GM12878 (cell line): Measurements from ENCODE around the gene PIP5KL1. TPM values are rescaled to one million over a fixed set of nuclear protein-coding genes. Genes with fewer than 3 reads are reported as not detected.

Source experiments
- CHD1 ChIP-seq: IDR thresholded peaks from 2 replicates; pipeline ENCODE4 v1.6.1; 2012; ENCODE audit warnings: low read depth, low read length, improper control_type of control experiment
- CHD4 ChIP-seq: fragments of 200-600 bp; sonication (generic); IDR thresholded peaks from 2 replicates; pipeline ENCODE4 v1.6.1; 2016; ENCODE audit warnings: mild to moderate bottlenecking
- CREM ChIP-seq: IDR thresholded peaks from 2 replicates; pipeline ENCODE4 v1.6.1; 2014; ENCODE audit warnings: antibody characterized with exemption, low read depth
- IKZF2 ChIP-seq, 2 experiments: fragments of 450-650 bp; IDR thresholded peaks; 2 replicates each; pipeline ENCODE4 v1.6.1; 2017; ENCODE audit warnings: mild to moderate bottlenecking in 2 of 2, moderate library complexity in 2 of 2
- MTA3 ChIP-seq: IDR thresholded peaks from 2 replicates; pipeline ENCODE4 v1.6.1; 2012; ENCODE audit warnings: low read length, inconsistent platforms, borderline replicate concordance
- MYB ChIP-seq: fragments of 150-350 bp; IDR thresholded peaks from 2 replicates; pipeline ENCODE4 v1.6.1; 2014; ENCODE audit warnings: mild to moderate bottlenecking, low read depth, low read length, borderline replicate concordance
- NFIC ChIP-seq: IDR thresholded peaks from 2 replicates; pipeline ENCODE4 v1.6.1; 2012; ENCODE audit warnings: low read depth, mild to moderate bottlenecking, inconsistent platforms, low read length, moderate library complexity
- SMARCA5 ChIP-seq: fragments of 450-650 bp; IDR thresholded peaks from 2 replicates; pipeline ENCODE4 v1.6.1; 2017; ENCODE audit warnings: mild to moderate bottlenecking
- SP1 ChIP-seq: IDR thresholded peaks from one replicate; pipeline ENCODE4 v1.6.1; 2011; ENCODE audit warnings: low read depth, low read length
- TCF12 ChIP-seq: IDR thresholded peaks from 2 replicates; pipeline ENCODE4 v1.6.1; 2011; ENCODE audit warnings: low read depth, mild to moderate bottlenecking, low read length
- polyA plus RNA-seq, 11 experiments: library from polyadenylated mRNA; depleted of rRNA in 4 of 11; unstranded in 6 of 11; stranded (reverse) in 5 of 11; fragments of >200 nt; fragmentation: Nextera tagmentation in 4 of 11; fragmentation: Illumina TruSeq in 1 of 11; extraction: Ambion mirVana in 4 of 11; extraction: Trizol in 1 of 11; gene quantifications; 1 replicate in 1 of 11; 2 replicates in 10 of 11; pipeline versions ENCODE4 v1.2.1 to v1.2.3, GENCODE V29; 2011 to 2016; ENCODE audit warnings: inconsistent platforms in 2 of 11, missing spikeins in 2 of 11, low read depth in 1 of 11
- total RNA-seq, 4 experiments: library from RNA; depleted of rRNA in 3 of 4; stranded (reverse); fragments of >200 nt in 3 of 4; fragmentation: Illumina TruSeq in 1 of 4; extraction: Trizol in 1 of 4; gene quantifications; 2 replicates each; pipeline versions ENCODE4 v1.2.1 to v1.2.3, GENCODE V29; 2013 to 2021
- TF ChIP-seq, protein P1 (sequence below): fragments of 450-650 bp; formaldehyde crosslinking; IDR thresholded peaks from 2 replicates; pipeline ENCODE4 v1.4.0; 2020; ENCODE audit warnings: mild to moderate bottlenecking, moderate library complexity
- TF ChIP-seq, protein P2 (sequence below): IDR thresholded peaks from 2 replicates; pipeline ENCODE4 v1.6.1; 2012; ENCODE audit warnings: low read depth, low read length, improper control_type of control experiment
- TF ChIP-seq, protein P3 (sequence below): fragments of 450-650 bp; IDR thresholded peaks from 2 replicates; pipeline ENCODE4 v1.6.1; 2017; ENCODE audit warnings: mild to moderate bottlenecking, moderate library complexity
- TF ChIP-seq, protein P4 (sequence below): IDR thresholded peaks from 2 replicates; pipeline ENCODE4 v1.6.1; 2012; ENCODE audit warnings: low read length, inconsistent platforms
- TF ChIP-seq, protein P5 (sequence below): fragments of 450-650 bp; conservative IDR thresholded peaks from 2 replicates; pipeline ENCODE4 v1.6.1; 2017; ENCODE audit warnings: mild to moderate bottlenecking, moderate library complexity

Gene PIP5KL1
- total and polyA plus RNA-seq, 10 of the 15 experiments (the other 5 are each of a cell fraction or from before 2014, with no cell fraction given): 0.04 to 0.67 (median 0.43) TPM; not detected in 2

DNA sequence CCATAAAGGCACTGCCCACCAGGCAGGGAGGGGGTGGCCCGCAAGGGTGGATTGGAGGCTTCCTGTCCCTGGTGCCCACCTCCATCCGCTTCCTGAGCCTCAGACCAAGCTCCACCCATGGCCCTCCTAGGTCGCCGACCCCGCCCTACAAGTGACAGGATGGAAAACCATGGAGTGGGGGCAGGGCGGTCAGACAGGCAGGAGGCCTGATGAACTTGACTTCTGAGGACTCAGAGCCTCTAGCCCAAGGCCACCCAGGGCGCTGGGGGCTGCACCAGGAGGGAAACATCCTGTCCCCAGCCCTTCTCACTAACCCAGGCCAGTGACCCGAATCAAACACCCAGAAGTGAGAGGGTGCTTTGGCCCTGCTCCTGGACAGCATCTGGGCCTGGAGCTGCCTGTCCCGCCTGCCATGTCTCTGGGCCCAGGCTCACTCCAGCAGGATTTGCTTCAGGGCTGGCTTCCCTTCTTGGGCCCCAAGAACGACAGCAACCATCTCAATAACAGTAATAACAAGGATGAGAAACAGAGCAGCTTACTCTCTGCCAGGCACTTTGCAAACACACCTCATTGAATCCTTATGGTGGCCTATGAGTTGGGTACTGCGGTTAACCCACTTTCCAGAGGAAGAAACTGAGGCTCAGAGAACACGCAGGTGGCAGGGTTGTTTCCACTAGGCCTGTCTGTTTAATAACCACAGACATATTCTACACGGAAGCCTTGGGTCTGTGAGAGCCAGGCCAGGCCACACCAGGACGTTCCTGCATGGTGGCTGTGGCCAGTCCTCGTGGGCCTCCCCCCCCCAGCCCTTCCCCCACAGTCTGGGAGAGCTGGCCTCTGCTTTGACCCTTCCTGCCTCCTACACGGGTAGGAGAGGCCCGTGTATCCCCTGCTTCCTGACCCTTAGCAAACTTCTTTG is 26.8 kb downstream of the PIP5KL1 start (continued):
- TF ChIP-seq, protein P1, sequence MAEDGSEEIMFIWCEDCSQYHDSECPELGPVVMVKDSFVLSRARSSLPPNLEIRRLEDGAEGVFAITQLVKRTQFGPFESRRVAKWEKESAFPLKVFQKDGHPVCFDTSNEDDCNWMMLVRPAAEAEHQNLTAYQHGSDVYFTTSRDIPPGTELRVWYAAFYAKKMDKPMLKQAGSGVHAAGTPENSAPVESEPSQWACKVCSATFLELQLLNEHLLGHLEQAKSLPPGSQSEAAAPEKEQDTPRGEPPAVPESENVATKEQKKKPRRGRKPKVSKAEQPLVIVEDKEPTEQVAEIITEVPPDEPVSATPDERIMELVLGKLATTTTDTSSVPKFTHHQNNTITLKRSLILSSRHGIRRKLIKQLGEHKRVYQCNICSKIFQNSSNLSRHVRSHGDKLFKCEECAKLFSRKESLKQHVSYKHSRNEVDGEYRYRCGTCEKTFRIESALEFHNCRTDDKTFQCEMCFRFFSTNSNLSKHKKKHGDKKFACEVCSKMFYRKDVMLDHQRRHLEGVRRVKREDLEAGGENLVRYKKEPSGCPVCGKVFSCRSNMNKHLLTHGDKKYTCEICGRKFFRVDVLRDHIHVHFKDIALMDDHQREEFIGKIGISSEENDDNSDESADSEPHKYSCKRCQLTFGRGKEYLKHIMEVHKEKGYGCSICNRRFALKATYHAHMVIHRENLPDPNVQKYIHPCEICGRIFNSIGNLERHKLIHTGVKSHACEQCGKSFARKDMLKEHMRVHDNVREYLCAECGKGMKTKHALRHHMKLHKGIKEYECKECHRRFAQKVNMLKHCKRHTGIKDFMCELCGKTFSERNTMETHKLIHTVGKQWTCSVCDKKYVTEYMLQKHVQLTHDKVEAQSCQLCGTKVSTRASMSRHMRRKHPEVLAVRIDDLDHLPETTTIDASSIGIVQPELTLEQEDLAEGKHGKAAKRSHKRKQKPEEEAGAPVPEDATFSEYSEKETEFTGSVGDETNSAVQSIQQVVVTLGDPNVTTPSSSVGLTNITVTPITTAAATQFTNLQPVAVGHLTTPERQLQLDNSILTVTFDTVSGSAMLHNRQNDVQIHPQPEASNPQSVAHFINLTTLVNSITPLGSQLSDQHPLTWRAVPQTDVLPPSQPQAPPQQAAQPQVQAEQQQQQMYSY: no peak
- TF ChIP-seq MTA3: no peak
- TF ChIP-seq, protein P2, sequence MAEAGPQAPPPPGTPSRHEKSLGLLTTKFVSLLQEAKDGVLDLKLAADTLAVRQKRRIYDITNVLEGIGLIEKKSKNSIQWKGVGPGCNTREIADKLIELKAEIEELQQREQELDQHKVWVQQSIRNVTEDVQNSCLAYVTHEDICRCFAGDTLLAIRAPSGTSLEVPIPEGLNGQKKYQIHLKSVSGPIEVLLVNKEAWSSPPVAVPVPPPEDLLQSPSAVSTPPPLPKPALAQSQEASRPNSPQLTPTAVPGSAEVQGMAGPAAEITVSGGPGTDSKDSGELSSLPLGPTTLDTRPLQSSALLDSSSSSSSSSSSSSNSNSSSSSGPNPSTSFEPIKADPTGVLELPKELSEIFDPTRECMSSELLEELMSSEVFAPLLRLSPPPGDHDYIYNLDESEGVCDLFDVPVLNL: no peak
- TF ChIP-seq, protein P3, sequence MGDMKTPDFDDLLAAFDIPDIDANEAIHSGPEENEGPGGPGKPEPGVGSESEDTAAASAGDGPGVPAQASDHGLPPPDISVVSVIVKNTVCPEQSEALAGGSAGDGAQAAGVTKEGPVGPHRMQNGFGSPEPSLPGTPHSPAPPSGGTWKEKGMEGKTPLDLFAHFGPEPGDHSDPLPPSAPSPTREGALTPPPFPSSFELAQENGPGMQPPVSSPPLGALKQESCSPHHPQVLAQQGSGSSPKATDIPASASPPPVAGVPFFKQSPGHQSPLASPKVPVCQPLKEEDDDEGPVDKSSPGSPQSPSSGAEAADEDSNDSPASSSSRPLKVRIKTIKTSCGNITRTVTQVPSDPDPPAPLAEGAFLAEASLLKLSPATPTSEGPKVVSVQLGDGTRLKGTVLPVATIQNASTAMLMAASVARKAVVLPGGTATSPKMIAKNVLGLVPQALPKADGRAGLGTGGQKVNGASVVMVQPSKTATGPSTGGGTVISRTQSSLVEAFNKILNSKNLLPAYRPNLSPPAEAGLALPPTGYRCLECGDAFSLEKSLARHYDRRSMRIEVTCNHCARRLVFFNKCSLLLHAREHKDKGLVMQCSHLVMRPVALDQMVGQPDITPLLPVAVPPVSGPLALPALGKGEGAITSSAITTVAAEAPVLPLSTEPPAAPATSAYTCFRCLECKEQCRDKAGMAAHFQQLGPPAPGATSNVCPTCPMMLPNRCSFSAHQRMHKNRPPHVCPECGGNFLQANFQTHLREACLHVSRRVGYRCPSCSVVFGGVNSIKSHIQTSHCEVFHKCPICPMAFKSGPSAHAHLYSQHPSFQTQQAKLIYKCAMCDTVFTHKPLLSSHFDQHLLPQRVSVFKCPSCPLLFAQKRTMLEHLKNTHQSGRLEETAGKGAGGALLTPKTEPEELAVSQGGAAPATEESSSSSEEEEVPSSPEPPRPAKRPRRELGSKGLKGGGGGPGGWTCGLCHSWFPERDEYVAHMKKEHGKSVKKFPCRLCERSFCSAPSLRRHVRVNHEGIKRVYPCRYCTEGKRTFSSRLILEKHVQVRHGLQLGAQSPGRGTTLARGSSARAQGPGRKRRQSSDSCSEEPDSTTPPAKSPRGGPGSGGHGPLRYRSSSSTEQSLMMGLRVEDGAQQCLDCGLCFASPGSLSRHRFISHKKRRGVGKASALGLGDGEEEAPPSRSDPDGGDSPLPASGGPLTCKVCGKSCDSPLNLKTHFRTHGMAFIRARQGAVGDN: peak; percentile 45
- no peak for TF ChIP-seq CREM
- no peak for TF ChIP-seq CHD1
- no peak for TF ChIP-seq CHD4
- TF ChIP-seq, protein P4, sequence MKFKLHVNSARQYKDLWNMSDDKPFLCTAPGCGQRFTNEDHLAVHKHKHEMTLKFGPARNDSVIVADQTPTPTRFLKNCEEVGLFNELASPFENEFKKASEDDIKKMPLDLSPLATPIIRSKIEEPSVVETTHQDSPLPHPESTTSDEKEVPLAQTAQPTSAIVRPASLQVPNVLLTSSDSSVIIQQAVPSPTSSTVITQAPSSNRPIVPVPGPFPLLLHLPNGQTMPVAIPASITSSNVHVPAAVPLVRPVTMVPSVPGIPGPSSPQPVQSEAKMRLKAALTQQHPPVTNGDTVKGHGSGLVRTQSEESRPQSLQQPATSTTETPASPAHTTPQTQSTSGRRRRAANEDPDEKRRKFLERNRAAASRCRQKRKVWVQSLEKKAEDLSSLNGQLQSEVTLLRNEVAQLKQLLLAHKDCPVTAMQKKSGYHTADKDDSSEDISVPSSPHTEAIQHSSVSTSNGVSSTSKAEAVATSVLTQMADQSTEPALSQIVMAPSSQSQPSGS: no peak
- TF ChIP-seq TCF12: no peak
- TF ChIP-seq NFIC: no peak
- TF ChIP-seq MYB: no peak
- TF ChIP-seq, protein P5, sequence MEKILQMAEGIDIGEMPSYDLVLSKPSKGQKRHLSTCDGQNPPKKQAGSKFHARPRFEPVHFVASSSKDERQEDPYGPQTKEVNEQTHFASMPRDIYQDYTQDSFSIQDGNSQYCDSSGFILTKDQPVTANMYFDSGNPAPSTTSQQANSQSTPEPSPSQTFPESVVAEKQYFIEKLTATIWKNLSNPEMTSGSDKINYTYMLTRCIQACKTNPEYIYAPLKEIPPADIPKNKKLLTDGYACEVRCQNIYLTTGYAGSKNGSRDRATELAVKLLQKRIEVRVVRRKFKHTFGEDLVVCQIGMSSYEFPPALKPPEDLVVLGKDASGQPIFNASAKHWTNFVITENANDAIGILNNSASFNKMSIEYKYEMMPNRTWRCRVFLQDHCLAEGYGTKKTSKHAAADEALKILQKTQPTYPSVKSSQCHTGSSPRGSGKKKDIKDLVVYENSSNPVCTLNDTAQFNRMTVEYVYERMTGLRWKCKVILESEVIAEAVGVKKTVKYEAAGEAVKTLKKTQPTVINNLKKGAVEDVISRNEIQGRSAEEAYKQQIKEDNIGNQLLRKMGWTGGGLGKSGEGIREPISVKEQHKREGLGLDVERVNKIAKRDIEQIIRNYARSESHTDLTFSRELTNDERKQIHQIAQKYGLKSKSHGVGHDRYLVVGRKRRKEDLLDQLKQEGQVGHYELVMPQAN: no peak
- 0 out of 4 replicates have a peak, but pooled peaks of 1 of the 2 experiments have one; percentile 11 for TF ChIP-seq IKZF2 (IDR thresholded peaks at IDR 0.05)
- peak; percentile 40 for TF ChIP-seq SP1
- TF ChIP-seq SMARCA5: no peak
